ENCODE measurements around the gene ATP2B2. TPM values are rescaled to one million over a fixed set of nuclear protein-coding genes. Genes with fewer than 3 reads are reported as not detected.

The ATP2B2 gene
- total and polyA plus RNA-seq, 2 of the 8 experiments (the other 6 are each of a cell fraction or from before 2014, with no cell fraction given) = 0.14 to 1.2 TPM

GRCh38 chr3:10483364-10483675 is 22.1 kb downstream of the ATP2B2 start:
- H3K27ac ChIP-seq (ENCODE audit: low read depth, low read length) = no peak overlapping the region
- H3K4me3 ChIP-seq (ENCODE audit: extremely low read depth in 1 of 4, insufficient read depth in 2 of 4, low read depth in 3 of 4, low read length in 4 of 4) = no peak overlapping the region
- H3K14ac ChIP-seq (ENCODE audit: insufficient read length) = no peak overlapping the region
- H3K23ac ChIP-seq (ENCODE audit: insufficient read length) = no peak overlapping the region
- 91% methylated on average over 4 of the region's 4 CpGs; no CpG with 5 or more reads in 1 of the 2 experiments for WGBS, 2 experiments (ENCODE audit: extremely low coverage in 1 of 2, insufficient coverage in 1 of 2, insufficient read length in 1 of 2, insufficient replicate concordance in 2 of 2, low coverage in 1 of 2, low lambda C conversion rate in 2 of 2, missing lambda C conversion rate in 1 of 2)
- no peak overlapping the region for H3K56ac ChIP-seq (replicated peaks; ENCODE audit: insufficient read length, low read depth, low read length)
- no peak overlapping the region for H3K4ac ChIP-seq (replicated peaks; ENCODE audit: insufficient read length, low read depth, low read length)
- FAIRE-seq (no peak), DNase-seq (ENCODE audit: low read depth in 1 of 2, low spot score in 2 of 2) (no peak)
- POLR2A ChIA-PET (ENCODE audit: partially characterized antibody) = no interaction called here
- H3K4me2 ChIP-seq (ENCODE audit: insufficient read depth in 1 of 2, low read depth in 2 of 2, low read length in 2 of 2) = no peak overlapping the region
- H3K18ac ChIP-seq (ENCODE audit: extremely low read depth, low read length) = no peak overlapping the region
- H3K79me2 ChIP-seq (ENCODE audit: control insufficient read depth in 1 of 2, insufficient read depth in 2 of 2, low read length in 2 of 2) = no peaks in the 10 kb centered on the region
- H3K36me3 ChIP-seq (ENCODE audit: control insufficient read depth in 2 of 4, insufficient read depth in 4 of 4, low read length in 3 of 4) = no peaks in the 10 kb centered on the region
- H4K5ac ChIP-seq (ENCODE audit: insufficient read length, low read depth, low read length) = no peak overlapping the region
- no peak overlapping the region for H2AFZ ChIP-seq (ENCODE audit: low read length)
- no peaks in the 10 kb centered on the region for H3K79me1 ChIP-seq (ENCODE audit: low read depth, low read length)
- no peaks in the 10 kb centered on the region for H3K9me3 ChIP-seq (ENCODE audit: insufficient read depth in 2 of 2, low read depth in 1 of 2, low read length in 1 of 2)
- no peaks in the 10 kb centered on the region for H4K20me1 ChIP-seq (replicated peaks in 1 of 2; ENCODE audit: control insufficient read depth in 1 of 2, insufficient read depth in 2 of 2, low read length in 2 of 2)
- H2BK20ac ChIP-seq (ENCODE audit: low read length) = no peak overlapping the region
- no peak overlapping the region for H4K91ac ChIP-seq (replicated peaks; ENCODE audit: insufficient read length, low read length)
- H2BK5ac ChIP-seq (ENCODE audit: low read depth, low read length) = no peak overlapping the region
- H3K9ac ChIP-seq (replicated peaks in 1 of 4; ENCODE audit: extremely low read depth in 1 of 4, low read depth in 3 of 4, low read length in 3 of 4) = no peak overlapping the region
- H4K8ac ChIP-seq (ENCODE audit: extremely low read depth, insufficient read depth, low read length) = no peak overlapping the region
- no peak overlapping the region for H2BK15ac ChIP-seq (ENCODE audit: low read length)
- CTCF ChIA-PET (ENCODE audit: partially characterized antibody) = interaction anchor here (0.6 to 1.5 kb wide), 2 partner anchors 13 to 14 kb away, joined by 3 to 4 read pairs; no protein-coding TSS in a partner anchor
- H2BK12ac ChIP-seq (ENCODE audit: low read depth, low read length) = no peak overlapping the region
- no peaks in the 10 kb centered on the region for H3K27me3 ChIP-seq (replicated peaks in 1 of 4; ENCODE audit: control insufficient read depth in 3 of 4, extremely low read depth in 1 of 4, insufficient read depth in 3 of 4, low read length in 3 of 4)
- H2BK120ac ChIP-seq (replicated peaks; ENCODE audit: low read depth, low read length) = no peak overlapping the region
- H2AK5ac ChIP-seq (ENCODE audit: low read depth, low read length) = no peak overlapping the region
- peaks cover 4% of the 10 kb centered on the region; the same call in 1 of the 2 replicates for H3K23me2 ChIP-seq (ENCODE audit: low read depth, low read length)
- no peaks in the 10 kb centered on the region for H3K4me1 ChIP-seq (replicated peaks in 1 of 4; ENCODE audit: control insufficient read depth in 3 of 4, insufficient read depth in 4 of 4, low read length in 3 of 4)
- no peak for TF ChIP-seq EGR1 (IDR thresholded peaks at IDR 0.05; ENCODE audit: borderline replicate concordance, low read depth, low read length)
- TF ChIP-seq EP300 (IDR thresholded peaks at IDR 0.05; ENCODE audit: borderline replicate concordance in 1 of 2, low read depth in 2 of 2, low read length in 2 of 2) = no peak
- TF ChIP-seq BRCA1 (IDR thresholded peaks at IDR 0.05; ENCODE audit: low read depth, low read length) = no peak
- no peak for TF ChIP-seq SIRT6 (IDR thresholded peaks at IDR 0.05; ENCODE audit: low read length)
- TF ChIP-seq NANOG (IDR thresholded peaks at IDR 0.05; ENCODE audit: insufficient read depth, low read depth, low read length, poor library complexity, severe bottlenecking) = no peak
- TF ChIP-seq JUND (IDR thresholded peaks at IDR 0.05; ENCODE audit: low read length) = no peak
- no peak for TF ChIP-seq YY1 (IDR thresholded peaks at IDR 0.05; ENCODE audit: low read depth, low read length)
- TF ChIP-seq ATF2 (IDR thresholded peaks at IDR 0.05; ENCODE audit: low read length) = no peak
- TF ChIP-seq USF2 (IDR thresholded peaks at IDR 0.05; ENCODE audit: low read length) = no peak
- no peak for TF ChIP-seq ZNF274 (IDR thresholded peaks at IDR 0.05; ENCODE audit: borderline replicate concordance, extremely low read depth, low read length)
- TF ChIP-seq NRF1 (IDR thresholded peaks at IDR 0.05; ENCODE audit: low read depth, low read length) = no peak
- no peak for TF ChIP-seq BCL11A (IDR thresholded peaks at IDR 0.05; ENCODE audit: low read depth in 2 of 2, low read length in 2 of 2)
- TF ChIP-seq TEAD4 (IDR thresholded peaks at IDR 0.05; ENCODE audit: low read depth, low read length) = no peak

Measured in H1 (cell line).